SU-DHL-6 (cell line): Measurements from ENCODE around the gene SHOX.

Experiments used
- H2AFZ ChIP-seq: fragments of 200-600 bp; sonication (generic); 2 replicates; pipeline ENCODE4 v1.6.1; 2014; ENCODE audit warnings: low read depth, mild to moderate bottlenecking, moderate library complexity, mixed read lengths, antibody characterized with exemption, low read length; ENCODE audit not compliant: severe bottlenecking
- H3F3A ChIP-seq: fragments of 200-600 bp; shearing (Covaris generic); 2 replicates; pipeline ENCODE4 v1.6.0; 2016; ENCODE audit warnings: antibody characterized with exemption, mild to moderate bottlenecking; ENCODE audit not compliant: insufficient read depth
- H3K27ac ChIP-seq: fragments of 200-600 bp; sonication (generic); 2 replicates; pipeline ENCODE4 v1.5.1; 2016; ENCODE audit warnings: low read depth, mild to moderate bottlenecking, low read length, moderate library complexity, mixed read lengths
- H3K27me3 ChIP-seq: fragments of 200-600 bp; sonication (generic), shearing (Covaris generic); 2 replicates; pipeline ENCODE4 v1.6.0; 2014; ENCODE audit warnings: mild to moderate bottlenecking, low read length
- H3K36me3 ChIP-seq: fragments of 200-600 bp; sonication (generic); 2 replicates; pipeline ENCODE4 v1.6.1; 2014; ENCODE audit warnings: mild to moderate bottlenecking, low read length, mixed read lengths
- H3K4me2 ChIP-seq: fragments of 300-600, 200-600 bp; shearing (Covaris generic), sonication (generic); 2 replicates; pipeline ENCODE4 v1.6.0; 2014; ENCODE audit warnings: low read length, low read depth, mild to moderate bottlenecking; ENCODE audit not compliant: poor library complexity, severe bottlenecking
- H3K4me3 ChIP-seq: fragments of 200-600 bp; sonication (generic); 2 replicates; pipeline ENCODE4 v1.5.1; 2014; ENCODE audit warnings: antibody characterized with exemption, low read length, mild to moderate bottlenecking, mixed read lengths; ENCODE audit not compliant: insufficient read depth, poor library complexity, severe bottlenecking
- H3K79me2 ChIP-seq: fragments of 200-600 bp; sonication (generic); 2 replicates; pipeline ENCODE4 v1.6.1; 2014; ENCODE audit warnings: mild to moderate bottlenecking, low read length, moderate library complexity; ENCODE audit not compliant: insufficient read depth
- H3K9ac ChIP-seq: fragments of 200-600 bp; sonication (generic); 2 replicates; pipeline ENCODE4 v1.7.0; 2014; ENCODE audit warnings: mild to moderate bottlenecking, low read length
- H3K9me2 ChIP-seq: fragments of 200-600 bp; sonication (generic); replicated peaks from 2 replicates; pipeline ENCODE4 v1.6.1; 2014; ENCODE audit warnings: low read length; ENCODE audit not compliant: insufficient read depth
- H3K9me3 ChIP-seq: fragments of 200-600 bp; sonication (generic); 2 replicates; pipeline ENCODE4 v1.6.1; 2014; ENCODE audit warnings: low read length, mixed read lengths; ENCODE audit not compliant: insufficient read depth
- H4K20me1 ChIP-seq: fragments of 200-600 bp; sonication (generic); 2 replicates; pipeline ENCODE4 v1.6.1; 2014; ENCODE audit warnings: low read depth, mild to moderate bottlenecking, antibody characterized with exemption, low read length, moderate library complexity, mixed read lengths
- EZH2phosphoT487 ChIP-seq: fragments of 200-600 bp; sonication (generic), shearing (Covaris generic); conservative IDR thresholded peaks from 2 replicates; pipeline ENCODE4 v1.6.1; 2018; ENCODE audit warnings: mild to moderate bottlenecking, antibody characterized with exemption, low read length, moderate library complexity, mixed read lengths
- TF ChIP-seq, protein P1 (sequence below): fragments of 200-600 bp; sonication (generic); IDR thresholded peaks from one replicate; pipeline ENCODE4 v1.5.1; 2017; ENCODE audit warnings: antibody characterized with exemption, mild to moderate bottlenecking, low read length, moderate library complexity; ENCODE audit not compliant: insufficient read depth, poor library complexity, severe bottlenecking

Gene SHOX

DNA sequence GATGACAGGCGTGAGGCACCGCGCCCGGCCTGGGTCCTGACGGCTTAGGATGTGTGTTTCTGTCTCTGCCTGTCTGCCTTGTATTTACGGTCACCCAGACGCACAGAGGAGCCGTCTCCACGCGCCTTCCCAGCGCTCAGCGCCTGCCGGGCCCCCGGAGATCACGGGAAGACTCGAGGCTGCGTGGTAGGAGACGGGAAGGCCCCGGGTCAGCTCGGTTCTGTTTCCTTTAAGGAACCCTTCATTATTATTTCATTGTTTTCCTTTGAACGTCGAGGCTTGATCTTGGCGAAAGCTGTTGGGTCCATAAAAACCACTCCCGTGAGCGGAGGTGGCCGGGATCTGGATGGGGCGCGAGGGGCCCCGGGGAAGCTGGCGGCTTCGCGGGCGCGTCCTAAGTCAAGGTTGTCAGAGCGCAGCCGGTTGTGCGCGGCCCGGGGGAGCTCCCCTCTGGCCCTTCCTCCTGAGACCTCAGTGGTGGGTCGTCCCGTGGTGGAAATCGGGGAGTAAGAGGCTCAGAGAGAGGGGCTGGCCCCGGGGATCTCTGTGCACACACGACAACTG lies 1.3 kb downstream of the SHOX start:
- Histone ChIP-seq H3K4me2 (no peak overlapping the region), H3K79me2 (no peaks in the 10 kb centered on the region), H2AFZ (no peak overlapping the region), H3K9ac (no peak overlapping the region), H4K20me1 (no peaks in the 10 kb centered on the region), H3K36me3 (no peaks in the 10 kb centered on the region), H3K9me2 (no peaks in the 10 kb centered on the region), H3K27ac (no peak overlapping the region), H3F3A (no peaks in the 10 kb centered on the region), H3K4me3 (no peak overlapping the region), H3K27me3 (no peaks in the 10 kb centered on the region), H3K9me3 (no peaks in the 10 kb centered on the region)
- TF ChIP-seq EZH2phosphoT487, result no peak
- TF ChIP-seq, protein P1, sequence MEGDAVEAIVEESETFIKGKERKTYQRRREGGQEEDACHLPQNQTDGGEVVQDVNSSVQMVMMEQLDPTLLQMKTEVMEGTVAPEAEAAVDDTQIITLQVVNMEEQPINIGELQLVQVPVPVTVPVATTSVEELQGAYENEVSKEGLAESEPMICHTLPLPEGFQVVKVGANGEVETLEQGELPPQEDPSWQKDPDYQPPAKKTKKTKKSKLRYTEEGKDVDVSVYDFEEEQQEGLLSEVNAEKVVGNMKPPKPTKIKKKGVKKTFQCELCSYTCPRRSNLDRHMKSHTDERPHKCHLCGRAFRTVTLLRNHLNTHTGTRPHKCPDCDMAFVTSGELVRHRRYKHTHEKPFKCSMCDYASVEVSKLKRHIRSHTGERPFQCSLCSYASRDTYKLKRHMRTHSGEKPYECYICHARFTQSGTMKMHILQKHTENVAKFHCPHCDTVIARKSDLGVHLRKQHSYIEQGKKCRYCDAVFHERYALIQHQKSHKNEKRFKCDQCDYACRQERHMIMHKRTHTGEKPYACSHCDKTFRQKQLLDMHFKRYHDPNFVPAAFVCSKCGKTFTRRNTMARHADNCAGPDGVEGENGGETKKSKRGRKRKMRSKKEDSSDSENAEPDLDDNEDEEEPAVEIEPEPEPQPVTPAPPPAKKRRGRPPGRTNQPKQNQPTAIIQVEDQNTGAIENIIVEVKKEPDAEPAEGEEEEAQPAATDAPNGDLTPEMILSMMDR, result no peak

DNA sequence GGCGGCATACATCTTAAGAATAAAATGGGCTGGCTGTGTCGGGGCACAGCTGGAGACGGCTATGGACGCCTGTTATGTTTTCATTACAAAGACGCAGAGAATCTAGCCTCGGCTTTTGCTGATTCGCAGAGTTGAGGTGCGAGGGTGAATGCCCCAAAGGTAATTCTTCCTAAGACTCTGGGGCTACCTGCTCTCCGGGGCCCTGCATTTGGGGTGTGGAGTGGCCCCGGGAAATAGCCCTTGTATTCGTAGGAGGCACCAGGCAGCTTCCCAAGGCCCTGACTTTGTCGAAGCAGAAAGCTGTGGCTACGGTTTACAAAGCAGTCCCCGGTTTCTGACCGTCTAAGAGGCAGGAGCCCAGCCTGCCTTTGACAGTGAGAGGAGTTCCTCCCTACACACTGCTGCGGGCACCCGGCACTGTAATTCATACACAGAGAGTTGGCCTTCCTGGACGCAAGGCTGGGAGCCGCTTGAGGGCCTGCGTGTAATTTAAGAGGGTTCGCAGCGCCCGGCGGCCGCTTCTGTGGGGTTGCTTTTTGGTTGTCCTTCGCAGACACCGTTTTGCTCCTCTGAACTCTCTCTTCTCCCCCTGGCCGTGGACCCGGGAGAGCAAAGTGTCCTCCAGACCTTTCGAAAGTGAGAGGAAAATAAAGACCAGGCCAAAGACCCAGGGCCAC lies 1.9 kb downstream of the SHOX start:
- no peaks in the 10 kb centered on the region for H3K79me2 ChIP-seq
- H3K27me3 ChIP-seq, result no peaks in the 10 kb centered on the region
- no peak overlapping the region for H3K27ac ChIP-seq
- no peaks in the 10 kb centered on the region for H4K20me1 ChIP-seq
- no peak for TF ChIP-seq EZH2phosphoT487
- TF ChIP-seq, protein P1, result no peak
- no peak overlapping the region for H2AFZ ChIP-seq
- no peaks in the 10 kb centered on the region for H3K9me3 ChIP-seq
- H3K9me2 ChIP-seq, result no peaks in the 10 kb centered on the region
- H3K4me2 ChIP-seq, result no peak overlapping the region
- no peak overlapping the region for H3K9ac ChIP-seq
- no peaks in the 10 kb centered on the region for H3K36me3 ChIP-seq
- H3K4me3 ChIP-seq, result no peak overlapping the region
- no peaks in the 10 kb centered on the region for H3F3A ChIP-seq

DNA sequence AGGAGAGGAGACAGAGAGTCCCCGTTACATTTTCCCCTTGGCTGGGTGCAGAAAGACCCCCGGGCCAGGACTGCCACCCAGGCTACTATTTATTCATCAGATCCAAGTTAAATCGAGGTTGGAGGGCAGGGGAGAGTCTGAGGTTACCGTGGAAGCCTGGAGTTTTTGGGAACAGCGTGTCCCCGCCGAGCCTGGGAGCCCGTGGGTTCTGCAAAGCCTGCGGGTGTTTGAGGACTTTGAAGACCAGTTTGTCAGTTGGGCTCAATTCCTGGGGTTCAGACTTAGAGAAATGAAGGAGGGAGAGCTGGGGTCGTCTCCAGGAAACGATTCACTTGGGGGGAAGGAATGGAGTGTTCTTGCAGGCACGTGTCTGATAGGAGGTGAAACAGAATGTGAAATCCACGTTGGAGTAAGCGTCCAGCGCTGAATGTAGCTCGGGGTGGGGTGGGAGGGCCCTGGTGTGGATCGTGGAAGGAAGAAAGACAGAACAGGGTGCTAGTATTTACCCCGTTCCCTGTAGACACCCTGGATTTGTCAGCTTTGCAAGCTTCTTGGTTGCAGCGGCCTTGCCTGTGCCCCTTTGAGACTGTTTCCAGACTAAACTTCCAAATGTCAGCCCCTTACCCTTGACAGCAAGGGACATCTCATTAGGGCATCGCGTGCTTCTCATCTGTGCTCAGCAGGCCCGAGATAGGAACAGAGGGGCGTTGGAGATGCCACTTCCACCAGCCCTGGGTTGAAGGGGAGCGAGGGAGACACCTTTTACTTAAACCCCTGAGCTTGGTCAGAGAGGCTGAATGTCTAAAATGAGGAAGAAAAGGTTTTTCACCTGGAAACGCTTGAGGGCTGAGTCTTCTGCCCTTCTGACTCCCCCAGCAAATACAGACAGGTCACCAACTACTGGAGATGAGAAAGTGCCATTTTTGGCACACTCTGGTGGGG lies 2.7 kb downstream of the SHOX start:
- no peaks in the 10 kb centered on the region for H3K9me2 ChIP-seq
- H3K9me3 ChIP-seq, result no peaks in the 10 kb centered on the region
- no peak overlapping the region for H3K4me2 ChIP-seq
- H3K79me2 ChIP-seq, result no peaks in the 10 kb centered on the region
- TF ChIP-seq, protein P1, result no peak
- no peak for TF ChIP-seq EZH2phosphoT487
- H3K9ac ChIP-seq, result no peak overlapping the region
- H3K27ac ChIP-seq, result no peak overlapping the region
- H3K27me3 ChIP-seq, result no peaks in the 10 kb centered on the region
- H4K20me1 ChIP-seq, result no peaks in the 10 kb centered on the region
- H3K36me3 ChIP-seq, result no peaks in the 10 kb centered on the region
- no peak overlapping the region for H2AFZ ChIP-seq
- no peaks in the 10 kb centered on the region for H3F3A ChIP-seq
- H3K4me3 ChIP-seq, result no peak overlapping the region
